K562 (cell line): Measurements from ENCODE around the gene USP7. TPM values are rescaled to one million over a fixed set of nuclear protein-coding genes. Genes with fewer than 3 reads are reported as not detected.
"Not testable (repeated sequence)": the region's sequence is repeated elsewhere in the genome, so short reads cannot be mapped to it uniquely, and the experiment has no call there.

Source experiments
- ATAC-seq: fragments of 200-7000 bp; cut with Tn5 transposase; 3 replicates; pipeline ENCODE4 v1.9.1; 2020; ENCODE audit warnings: moderate library complexity
- BruUV-seq: library from RNA; stranded (reverse); fragments of 400-500 nt; replicated peaks from 2 replicates; lab custom pipeline; 2021; lab: Mats Ljungman, UMichigan
- CTCF ChIA-PET: fragments of 300-600 bp; formaldehyde crosslinking; extraction: SDS; loops from one replicate; lab custom pipeline; 2021; ENCODE audit warnings: low intra/inter-chr PET ratio; lab: Yijun Ruan, JAX
- POLR2A ChIA-PET: fragments of 300-600, 350-650 bp; sonication (Branson Sonifier 250); formaldehyde crosslinking; extraction: SDS; loops from one replicate; lab custom pipeline; 2021; ENCODE audit warnings: antibody characterized with exemption, inconsistent platforms; lab: Yijun Ruan, JAX
- DNase-seq, 4 experiments: peaks; one replicate each; pipeline versions ENCODE4 v3.0.0 to v3.0.0-alpha.2; 2011 to 2018; ENCODE audit warnings: low spot score in 3 of 4, mixed read lengths in 3 of 4; ENCODE audit errors: extremely low read depth in 1 of 4
- FAIRE-seq: peaks from 2 replicates; lab custom pipeline; 2011; peaks lifted over from hg19 to GRCh38; lab: Jason Lieb, UNC
- H2AFZ ChIP-seq: 2 replicates; pipeline ENCODE4 v1.6.0; 2011; ENCODE audit warnings: low read depth, low read length, control low read depth, inconsistent platforms
- H3K27ac ChIP-seq: fragments of 200-600 bp; 3 replicates; pipeline ENCODE4 v1.8.0; 2011; ENCODE audit warnings: low read depth, mild to moderate bottlenecking, control low read depth, inconsistent platforms, low read length, moderate library complexity, mixed read lengths; ENCODE audit errors: extremely low read depth
- H3K27me3 ChIP-seq, 2 experiments: fragments of 300-600 bp in 1 of 2; 2 replicates in 1 of 2; 3 replicates in 1 of 2; pipeline versions ENCODE4 v1.6.0 to v1.8.0; 2011; ENCODE audit warnings: inconsistent platforms in 2 of 2, low read length in 2 of 2, mild to moderate bottlenecking in 1 of 2, mixed read lengths in 1 of 2, moderate library complexity in 1 of 2; ENCODE audit not compliant: control insufficient read depth in 2 of 2, insufficient read depth in 2 of 2
- H3K36me3 ChIP-seq: fragments of 300-600 bp; 3 replicates; pipeline ENCODE4 v1.8.0; 2011; ENCODE audit warnings: mild to moderate bottlenecking, low read length, inconsistent platforms; ENCODE audit not compliant: control insufficient read depth, insufficient read depth
- H3K4me1 ChIP-seq, 2 experiments: fragments of 200-600 bp in 1 of 2; replicated peaks in 1 of 2; 2 replicates in 1 of 2; 3 replicates in 1 of 2; pipeline versions ENCODE4 v1.5.1 to v1.8.0; 2011; ENCODE audit warnings: inconsistent platforms in 2 of 2, low read length in 2 of 2, mild to moderate bottlenecking in 1 of 2, mixed read lengths in 1 of 2, moderate library complexity in 1 of 2; ENCODE audit not compliant: control insufficient read depth in 2 of 2, insufficient read depth in 2 of 2
- H3K4me2 ChIP-seq: 2 replicates; pipeline ENCODE4 v1.6.1; 2011; ENCODE audit warnings: low read length, control low read depth, inconsistent platforms, mixed read lengths; ENCODE audit not compliant: insufficient read depth
- H3K4me3 ChIP-seq: fragments of 200-600 bp; sonication (generic), shearing (Covaris generic); 2 replicates; pipeline ENCODE4 v1.5.1; 2016; ENCODE audit warnings: control low read depth, inconsistent platforms
- H3K79me2 ChIP-seq: fragments of 200-600 bp; 3 replicates; pipeline ENCODE4 v1.8.0; 2011; ENCODE audit warnings: low read length, inconsistent platforms; ENCODE audit not compliant: control insufficient read depth, insufficient read depth
- H3K9ac ChIP-seq, 2 experiments: 2 replicates each; pipeline versions ENCODE4 v1.6.0 to v1.6.1; 2011; ENCODE audit warnings: low read depth in 2 of 2, low read length in 2 of 2, control low read depth in 1 of 2, inconsistent platforms in 1 of 2, mild to moderate bottlenecking in 1 of 2, mixed read lengths in 1 of 2; ENCODE audit not compliant: insufficient read depth in 1 of 2
- H3K9me1 ChIP-seq: one replicate; pipeline ENCODE4 v1.6.0; 2011; ENCODE audit warnings: inconsistent platforms, mild to moderate bottlenecking, low read length, moderate library complexity; ENCODE audit not compliant: control insufficient read depth, insufficient read depth
- H3K9me3 ChIP-seq: replicated peaks from 2 replicates; pipeline ENCODE4 v1.5.1; 2011; ENCODE audit warnings: low read depth, low read length, inconsistent platforms; ENCODE audit not compliant: control insufficient read depth, insufficient read depth
- H4K20me1 ChIP-seq: replicated peaks from 2 replicates; pipeline ENCODE4 v1.6.1; 2011; ENCODE audit warnings: low read length, inconsistent platforms, mixed read lengths; ENCODE audit not compliant: control insufficient read depth, insufficient read depth
- DIDO1 ChIP-seq: fragments of 450-650 bp; IDR thresholded peaks from 2 replicates; pipeline ENCODE4 v1.6.1; 2016; ENCODE audit warnings: low read depth, missing biosample characterization, missing genetic modification characterization
- HMBOX1 ChIP-seq: sonication (generic); IDR thresholded peaks from 2 replicates; pipeline ENCODE4 v1.6.1; 2016
- POLR2G ChIP-seq: fragments of 200-400 bp; formaldehyde crosslinking; IDR thresholded peaks from 2 replicates; pipeline ENCODE4 v1.6.1; 2017; ENCODE audit warnings: low read depth, mild to moderate bottlenecking, antibody characterized with exemption, low read length, moderate library complexity
- RFX7 ChIP-seq: fragments of 250-450 bp; sonication (Bioruptor Pico); IDR thresholded peaks from 2 replicates; pipeline ENCODE4 v1.5.1; 2021; ENCODE audit warnings: mild to moderate bottlenecking
- STAT5A ChIP-seq: IDR thresholded peaks from 2 replicates; pipeline ENCODE4 v1.6.1; 2012; ENCODE audit warnings: low read length, inconsistent platforms, borderline replicate concordance
- ZNF24 ChIP-seq: fragments of 450-650 bp; IDR thresholded peaks from 2 replicates; pipeline ENCODE4 v1.6.1; 2016
- ZNF644 ChIP-seq: fragments of 200-800 bp; sonication (Bioruptor generic); IDR thresholded peaks from 2 replicates; pipeline ENCODE4 v1.6.1; 2016; ENCODE audit warnings: low read depth, missing genetic modification characterization, missing compliant biosample characterization
- whole genome bisulfite sequencing: fragments of 100-300 bp; shearing (Covaris generic); methylation state at CpG from one replicate; pipeline ENCODE4 v1.1.6; 2016; ENCODE audit warnings: low coverage, mixed read lengths; ENCODE audit not compliant: insufficient coverage; ENCODE audit errors: missing lambda C conversion rate; 5-methylcytosine and 5-hydroxymethylcytosine counted together
- in situ Hi-C: fragments of 300-500 bp; cut with MboI; formaldehyde crosslinking; loops from 4 replicates; pipeline ENCODE4 v1.15.0; 2018; ENCODE audit warnings: inconsistent platforms, mixed read lengths
- intact Hi-C: fragments of 100-400 bp; cut with micrococcal nuclease; formaldehyde crosslinking; loops from 2 replicates; pipeline ENCODE4 v1.14.2; 2022
- polyA plus RNA-seq, 8 experiments: library from polyadenylated mRNA; depleted of rRNA in 4 of 8; stranded (reverse) in 5 of 8; unstranded in 3 of 8; fragments of >200 nt; fragmentation: Nextera tagmentation in 2 of 8; fragmentation: Illumina TruSeq in 1 of 8; extraction: Ambion mirVana in 2 of 8; extraction: Trizol in 1 of 8; gene quantifications; 2 replicates each; pipeline versions ENCODE4 v1.2.1 to v1.2.3, GENCODE V29; 2011 to 2014; ENCODE audit warnings: inconsistent platforms in 1 of 8, missing spikeins in 1 of 8
- total RNA-seq, 7 experiments: library from RNA; depleted of rRNA in 6 of 7; stranded (reverse); fragments of >200 nt in 6 of 7; fragmentation: Illumina TruSeq in 2 of 7; extraction: Trizol in 2 of 7; gene quantifications; 2 replicates each; pipeline versions ENCODE4 v1.2.1 to v1.2.3, GENCODE V29; 2011 to 2021; ENCODE audit warnings: low replicate concordance in 1 of 7

USP7 gene
- total and polyA plus RNA-seq, 9 of the 15 experiments (the other 6 are each of a cell fraction or from before 2014, with no cell fraction given) = 17.1 to 145 (median 57.9) TPM

GRCh38 chr16:8982816-8983215 is 19.1 kb upstream of the USP7 start:
- ChIA-PET POLR2A (interaction anchor here (1.2 to 1.3 kb wide), 2 partner anchors 10 to 12 kb away, joined by 3 to 4 read pairs; no protein-coding TSS in a partner anchor), CTCF (no interaction called here)

GRCh38 chr16:8981901-8982300 is 18.2 kb upstream of the USP7 start:
- H3K4me1 ChIP-seq, DNase-seq, in situ Hi-C loops, BruUV-seq, FAIRE-seq, H2AFZ ChIP-seq, H4K20me1 ChIP-seq, H3K36me3 ChIP-seq, H3K9ac ChIP-seq, H3K4me2 ChIP-seq, H3K9me1 ChIP-seq, CTCF ChIA-PET, H3K9me3 ChIP-seq, H3K27ac ChIP-seq, ATAC-seq, intact Hi-C loops, H3K79me2 ChIP-seq, H3K4me3 ChIP-seq: not testable (repeated sequence)
- 46% methylated on average over 21 of the region's 31 CpGs for WGBS
- POLR2A ChIA-PET = interaction anchor here (1.3 kb wide), 1 partner anchor 9 kb away, joined by 4 read pairs; no protein-coding TSS in a partner anchor
- H3K27me3 ChIP-seq = peaks cover 2 to 25% of the 10 kb centered on the region in 2 experiments; a peak in 3 of 5 replicates

More at GRCh38 chr16:8982816-8983215, 19.1 kb upstream of the USP7 start:
- ATAC-seq (no peak), DNase-seq (no peak), FAIRE-seq (no peak)
- no peak overlapping the region for H3K9ac ChIP-seq
- H3K9me3 ChIP-seq = no peaks in the 10 kb centered on the region
- no peaks in the 10 kb centered on the region for H3K9me1 ChIP-seq
- H3K36me3 ChIP-seq = no peaks in the 10 kb centered on the region
- no peaks in the 10 kb centered on the region for H3K79me2 ChIP-seq
- H4K20me1 ChIP-seq = no peaks in the 10 kb centered on the region
- no peak overlapping the region for H3K4me2 ChIP-seq
- WGBS = 36% methylated on average over 7 of the region's 7 CpGs
- H3K4me3 ChIP-seq = no peak overlapping the region
- intact Hi-C loops = no loop called here
- no peak for TF ChIP-seq STAT5A
- peak; percentile 53; the same call in 1 of the 2 replicates for TF ChIP-seq ZNF24
- TF ChIP-seq RFX7 (CRISPR knock-in tag) = no peak
- no peak for TF ChIP-seq ZNF644 (tag)
- TF ChIP-seq POLR2G = no peak
- TF ChIP-seq DIDO1 (tag) = no peak
- TF ChIP-seq HMBOX1 = no peak
- in situ Hi-C loops = no loop called here
- no TSS peak for BruUV-seq
- H3K4me1 ChIP-seq = no peaks in the 10 kb centered on the region; a peak in 2 of 5 replicates
- H3K27ac ChIP-seq = no peak overlapping the region
- H2AFZ ChIP-seq = no peak overlapping the region
- H3K27me3 ChIP-seq = peaks cover 2 to 20% of the 10 kb centered on the region in 2 experiments; a peak in 3 of 5 replicates
